Measurements from ENCODE around the gene ELP1. TPM values are rescaled to one million over a fixed set of nuclear protein-coding genes. Genes with fewer than 3 reads are reported as not detected.
"Not testable (repeated sequence)": the region's sequence is repeated elsewhere in the genome, so short reads cannot be mapped to it uniquely, and the experiment has no call there.

ELP1 gene
- total and polyA plus RNA-seq, 4 donors: 8.0 to 39.3 (median 16.4) TPM

GRCh38 chr9:108973895-108974294, 40.0 kb upstream of the ELP1 start:
- Histone ChIP-seq H3K4me3 (no peak overlapping the region), H3K9ac (ENCODE audit: insufficient read depth in 1 of 2, low read length in 2 of 2) (no peak overlapping the region), H3K9me3 (ENCODE audit: control insufficient read depth in 4 of 4, insufficient read depth in 3 of 4, low read length in 3 of 4) (no peaks in the 10 kb centered on the region), H3K27ac (ENCODE audit: low read depth in 1 of 2, low read length in 1 of 2) (no peak overlapping the region), H3K27me3 (ENCODE audit: control insufficient read depth in 3 of 3, insufficient read depth in 3 of 3, low read length in 2 of 3) (no peaks in the 10 kb centered on the region), H3K4me1 (ENCODE audit: control insufficient read depth in 5 of 5, insufficient read depth in 5 of 5, low read length in 5 of 5) (peaks cover 1 to 27% (median 12%) of the 10 kb centered on the region in 5 donors), H3K36me3 (ENCODE audit: control insufficient read depth in 4 of 4, insufficient read depth in 4 of 4, low read length in 4 of 4) (peaks cover 3 to 21% (median 11%) of the 10 kb centered on the region in 4 donors)
- ATAC-seq (ENCODE audit: insufficient read depth, low FRiP score) (no peak), DNase-seq (peak; percentile 49 to 79 (median 75))
- WGBS, 2 donors: 68 to 78% methylated on average over 5 of the region's 5 CpGs
- no peak for TF ChIP-seq CTCF (IDR thresholded peaks at IDR 0.05; ENCODE audit: control extremely low read depth, extremely low read depth)

- ATAC-seq (ENCODE audit: insufficient read depth, low FRiP score): no peak
- Histone ChIP-seq H3K4me1 (ENCODE audit: control insufficient read depth in 5 of 5, insufficient read depth in 5 of 5, low read length in 5 of 5) (peaks cover 1 to 27% (median 12%) of the 10 kb centered on the region in 5 donors), H3K36me3 (ENCODE audit: control insufficient read depth in 4 of 4, insufficient read depth in 4 of 4, low read length in 4 of 4) (peaks cover 0 to 10% (median 6%) of the 10 kb centered on the region in 4 donors), H3K4me3 (no peak overlapping the region), H3K9me3 (ENCODE audit: control insufficient read depth in 4 of 4, insufficient read depth in 3 of 4, low read length in 3 of 4) (no peaks in the 10 kb centered on the region), H3K9ac (ENCODE audit: insufficient read depth in 1 of 2, low read length in 2 of 2) (peak overlapping the region in 1 of 2 donors; percentile 48), H3K27ac (ENCODE audit: low read depth in 1 of 2, low read length in 1 of 2) (peak overlapping the region in 1 of 2 donors; percentile 41), H3K27me3 (ENCODE audit: control insufficient read depth in 3 of 3, insufficient read depth in 3 of 3, low read length in 2 of 3) (no peaks in the 10 kb centered on the region)
- no peak for TF ChIP-seq CTCF (IDR thresholded peaks at IDR 0.05; ENCODE audit: control extremely low read depth, extremely low read depth)
- 71 to 88% methylated on average over 2 of the region's 2 CpGs for WGBS, 2 donors
- peak; percentile 63 to 87 (median 83) for DNase-seq
Observed at GRCh38 chr9:108972626-108973209, 38.8 kb upstream of the ELP1 start.

GRCh38 chr9:108972186-108972585, 38.3 kb upstream of the ELP1 start:
- Histone ChIP-seq H3K27ac (ENCODE audit: low read depth in 1 of 2, low read length in 1 of 2) (peak overlapping the region in 1 of 2 donors; percentile 41), H3K36me3 (ENCODE audit: control insufficient read depth in 4 of 4, insufficient read depth in 4 of 4, low read length in 4 of 4) (peaks cover 0 to 8% (median 6%) of the 10 kb centered on the region in 4 donors), H3K9ac (ENCODE audit: insufficient read depth in 1 of 2, low read length in 2 of 2) (no peak overlapping the region), H3K9me3 (ENCODE audit: control insufficient read depth in 4 of 4, insufficient read depth in 3 of 4, low read length in 3 of 4) (no peaks in the 10 kb centered on the region), H3K4me3 (no peak overlapping the region), H3K27me3 (ENCODE audit: control insufficient read depth in 3 of 3, insufficient read depth in 3 of 3, low read length in 2 of 3) (no peaks in the 10 kb centered on the region), H3K4me1 (ENCODE audit: control insufficient read depth in 5 of 5, insufficient read depth in 5 of 5, low read length in 5 of 5) (peaks cover 1 to 27% (median 14%) of the 10 kb centered on the region in 5 donors)
- ATAC-seq (ENCODE audit: insufficient read depth, low FRiP score) (no peak), DNase-seq (no peak)
- no peak for TF ChIP-seq CTCF (IDR thresholded peaks at IDR 0.05; ENCODE audit: control extremely low read depth, extremely low read depth)
- 71 to 87% methylated on average over 3 of the region's 3 CpGs for WGBS, 2 donors

GRCh38 chr9:108971392-108971791, 37.5 kb upstream of the ELP1 start:
- WGBS, 2 donors: 98 to 99% methylated on average over 2 of the region's 2 CpGs
- not testable (repeated sequence) for H3K27ac ChIP-seq (ENCODE audit: low read depth in 1 of 2, low read length in 1 of 2); H3K36me3 ChIP-seq (ENCODE audit: control insufficient read depth in 4 of 4, insufficient read depth in 4 of 4, low read length in 4 of 4); H3K9ac ChIP-seq (ENCODE audit: insufficient read depth in 1 of 2, low read length in 2 of 2); DNase-seq; ATAC-seq (ENCODE audit: insufficient read depth, low FRiP score); H3K27me3 ChIP-seq (ENCODE audit: control insufficient read depth in 3 of 3, insufficient read depth in 3 of 3, low read length in 2 of 3); H3K4me3 ChIP-seq; H3K9me3 ChIP-seq (ENCODE audit: control insufficient read depth in 4 of 4, insufficient read depth in 3 of 4, low read length in 3 of 4)
- peaks cover 1 to 27% (median 14%) of the 10 kb centered on the region in 5 donors for H3K4me1 ChIP-seq (ENCODE audit: control insufficient read depth in 5 of 5, insufficient read depth in 5 of 5, low read length in 5 of 5)

Measured in lung (tissue), 12 donors.